AG04449 (cell line): Measurements from ENCODE around the gene NPLOC4.

Source experiments
- CTCF ChIA-PET: fragments of 350-600 bp; formaldehyde crosslinking; extraction: SDS; loops from one replicate; lab custom pipeline; 2021; ENCODE audit warnings: antibody characterized with exemption; lab: Yijun Ruan, JAX
- POLR2A ChIA-PET: fragments of 400-600, 350-600 bp; formaldehyde crosslinking; extraction: SDS; loops from one replicate; lab custom pipeline; 2020; ENCODE audit warnings: antibody characterized with exemption, inconsistent platforms; lab: Yijun Ruan, JAX
- DNase-seq: peaks from one replicate; pipeline ENCODE4 v3.0.0-alpha.2; 2010; ENCODE audit warnings: low read depth, low spot score
- H3K4me3 ChIP-seq: 2 replicates; pipeline ENCODE4 v1.5.1; 2011; ENCODE audit warnings: low read depth, mild to moderate bottlenecking, control low read depth, low read length
- TF ChIP-seq, protein P1 (sequence below): IDR thresholded peaks from one replicate; pipeline ENCODE4 v1.5.1; 2011; ENCODE audit warnings: mild to moderate bottlenecking, moderate library complexity, low read length, control low read depth, inconsistent platforms; ENCODE audit not compliant: insufficient read depth; ENCODE audit errors: missing control alignments

NPLOC4 gene

GRCh38 chr17:81539571-81539900, 97.4 kb downstream of the NPLOC4 start:
- TF ChIP-seq, protein P1, sequence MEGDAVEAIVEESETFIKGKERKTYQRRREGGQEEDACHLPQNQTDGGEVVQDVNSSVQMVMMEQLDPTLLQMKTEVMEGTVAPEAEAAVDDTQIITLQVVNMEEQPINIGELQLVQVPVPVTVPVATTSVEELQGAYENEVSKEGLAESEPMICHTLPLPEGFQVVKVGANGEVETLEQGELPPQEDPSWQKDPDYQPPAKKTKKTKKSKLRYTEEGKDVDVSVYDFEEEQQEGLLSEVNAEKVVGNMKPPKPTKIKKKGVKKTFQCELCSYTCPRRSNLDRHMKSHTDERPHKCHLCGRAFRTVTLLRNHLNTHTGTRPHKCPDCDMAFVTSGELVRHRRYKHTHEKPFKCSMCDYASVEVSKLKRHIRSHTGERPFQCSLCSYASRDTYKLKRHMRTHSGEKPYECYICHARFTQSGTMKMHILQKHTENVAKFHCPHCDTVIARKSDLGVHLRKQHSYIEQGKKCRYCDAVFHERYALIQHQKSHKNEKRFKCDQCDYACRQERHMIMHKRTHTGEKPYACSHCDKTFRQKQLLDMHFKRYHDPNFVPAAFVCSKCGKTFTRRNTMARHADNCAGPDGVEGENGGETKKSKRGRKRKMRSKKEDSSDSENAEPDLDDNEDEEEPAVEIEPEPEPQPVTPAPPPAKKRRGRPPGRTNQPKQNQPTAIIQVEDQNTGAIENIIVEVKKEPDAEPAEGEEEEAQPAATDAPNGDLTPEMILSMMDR: no peak
- ChIA-PET CTCF (interaction anchor here (3.0 kb wide), 1 partner anchor 61 kb away, joined by 13 read pairs; no protein-coding TSS in a partner anchor), POLR2A (interaction anchor here (1.2 to 1.5 kb wide), 3 partner anchors 8 to 21 kb away, joined by 3 to 6 read pairs (median 3); no protein-coding TSS in a partner anchor)
- DNase-seq: no peak
- H3K4me3 ChIP-seq: no peak overlapping the region

- no peak for DNase-seq
- ChIA-PET CTCF (interaction anchor here (0.8 to 3.0 kb wide), 2 partner anchors 13 to 62 kb away, joined by 3 to 13 read pairs; partner anchors contain the start of gene FAAP100), POLR2A (interaction anchor here (1.2 to 1.5 kb wide), 2 partner anchors 8 to 20 kb away, joined by 3 to 6 read pairs; no protein-coding TSS in a partner anchor)
- H3K4me3 ChIP-seq: no peak overlapping the region
- TF ChIP-seq, protein P1: no peak
These were observed 98.0 kb downstream of the NPLOC4 start for GRCh38 chr17:81538651-81539570.

DNA sequence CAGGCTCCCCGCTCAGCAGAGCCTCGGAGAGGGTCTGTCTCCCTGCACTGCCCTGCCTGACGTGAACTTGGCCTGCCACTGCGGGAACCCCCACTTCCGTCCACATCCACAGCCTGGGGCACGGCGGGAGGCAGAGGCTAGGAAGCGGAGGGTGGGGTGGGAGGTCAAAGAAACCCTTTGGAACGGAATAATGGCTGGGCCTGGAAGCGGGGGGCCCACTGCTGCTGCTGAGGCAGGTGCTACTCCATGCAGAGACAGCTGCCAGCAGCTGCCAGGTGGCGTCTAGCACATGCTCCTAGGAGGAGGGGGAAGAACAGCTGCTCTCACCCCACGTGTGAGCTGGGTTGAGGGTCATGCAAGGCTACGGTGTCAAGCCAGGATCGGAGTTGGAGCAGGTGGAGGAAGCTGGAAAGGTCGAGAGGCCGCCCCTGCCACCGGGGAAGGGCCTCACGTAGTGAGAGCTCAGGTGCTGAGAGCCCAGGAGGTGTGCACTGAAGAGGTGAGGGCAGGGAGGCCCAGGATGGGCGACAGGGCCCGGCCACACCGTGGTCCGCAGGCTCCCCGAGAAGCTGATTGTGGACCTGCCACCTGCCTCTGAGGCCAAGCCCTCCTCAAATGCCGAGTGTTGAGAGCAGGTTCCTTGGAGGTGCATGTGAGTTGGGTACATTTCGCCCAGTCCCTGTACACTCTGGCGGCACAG, 98.9 kb downstream of the NPLOC4 start:
- POLR2A ChIA-PET: interaction anchor here (0.9 to 1.5 kb wide), 3 partner anchors 9 to 31 kb away, joined by 3 to 6 read pairs (median 4); no protein-coding TSS in a partner anchor
- TF ChIP-seq, protein P1: no peak
- H3K4me3 ChIP-seq: no peak overlapping the region
- no peak for DNase-seq
- CTCF ChIA-PET: interaction anchor here (0.8 to 3.0 kb wide), 3 partner anchors 14 to 63 kb away, joined by 3 to 13 read pairs (median 3); partner anchors contain the start of gene FAAP100

DNA sequence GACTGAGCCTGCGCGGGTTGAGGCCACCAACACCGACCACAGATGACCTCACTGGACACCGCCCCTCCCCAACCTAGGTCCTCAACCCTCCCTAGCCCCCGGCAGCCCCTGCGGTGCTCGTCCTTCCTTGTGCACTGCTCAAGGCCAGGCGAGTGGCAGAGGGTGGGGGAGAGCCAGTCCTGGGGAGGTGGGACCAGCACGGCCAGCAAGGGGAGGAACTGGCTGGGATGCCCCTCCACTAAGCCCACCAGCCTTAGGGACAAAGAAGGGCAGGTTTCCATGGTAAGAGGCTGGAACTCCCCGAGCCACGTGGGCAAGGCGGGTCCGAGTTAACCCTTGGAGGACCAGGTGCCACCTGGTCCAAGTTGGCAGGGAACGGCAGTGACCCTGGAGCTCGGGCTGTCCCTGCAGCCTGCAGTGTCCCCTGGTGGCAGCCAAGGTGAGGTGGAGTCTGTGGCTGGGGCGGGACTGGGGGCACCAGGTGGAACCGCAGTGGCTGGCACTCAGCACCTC, 99.5 kb downstream of the NPLOC4 start:
- CTCF ChIA-PET: interaction anchor here (0.9 to 3.0 kb wide), 2 partner anchors 55 to 63 kb away, joined by 3 to 13 read pairs; no protein-coding TSS in a partner anchor
- POLR2A ChIA-PET: interaction anchor here (0.9 kb wide), 1 partner anchor 30 kb away, joined by 4 read pairs; no protein-coding TSS in a partner anchor
- DNase-seq: no peak
- no peak overlapping the region for H3K4me3 ChIP-seq
- TF ChIP-seq, protein P1: peak; percentile 67

DNA sequence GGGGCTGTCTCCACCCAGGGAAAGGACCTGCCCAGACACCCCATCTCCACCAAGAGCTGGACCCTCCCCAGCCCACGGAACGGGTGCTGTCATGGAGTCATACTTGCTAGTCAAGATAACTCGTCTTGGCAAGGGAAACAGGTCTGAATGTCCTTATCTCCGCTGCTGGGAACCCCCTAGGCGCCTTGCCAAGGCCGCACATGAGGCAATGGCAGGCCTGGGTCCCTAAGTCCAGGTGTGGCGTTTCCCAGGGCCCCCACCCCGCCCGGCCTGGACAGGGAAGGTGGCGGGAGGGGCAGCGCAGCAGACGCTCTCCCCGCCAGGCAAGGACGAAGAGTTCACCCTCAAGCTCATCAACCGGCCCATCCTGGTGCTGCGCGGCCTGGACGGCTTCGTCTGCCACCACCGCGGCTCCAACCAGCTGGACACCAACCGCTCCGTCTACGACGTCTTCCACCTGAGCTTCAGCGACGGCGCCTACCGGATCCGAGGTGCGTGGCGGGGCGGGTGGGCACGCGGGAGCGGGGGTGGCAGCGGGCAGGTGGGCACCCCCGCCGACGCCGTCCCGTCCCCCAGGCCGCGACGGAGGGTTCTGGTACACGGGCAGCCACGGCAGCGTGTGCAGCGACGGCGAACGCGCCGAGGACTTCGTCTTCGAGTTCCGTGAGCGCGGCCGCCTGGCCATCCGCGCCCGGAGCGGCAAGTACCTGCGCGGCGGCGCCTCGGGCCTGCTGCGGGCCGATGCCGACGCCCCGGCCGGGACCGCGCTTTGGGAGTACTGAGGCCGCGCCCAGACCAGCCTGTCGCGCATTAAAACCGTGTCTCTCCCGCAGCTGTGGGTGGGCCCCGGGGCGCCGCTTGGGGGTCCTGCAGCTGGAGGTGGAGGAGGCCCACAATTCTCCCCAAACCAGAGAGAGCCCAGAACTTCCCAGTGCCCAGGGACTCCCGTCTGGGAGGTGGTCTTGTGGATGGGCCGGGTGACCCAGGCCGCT, 100.3 kb downstream of the NPLOC4 start:
- TF ChIP-seq, protein P1: no peak
- DNase-seq: no peak
- ChIA-PET CTCF (interaction anchor here (0.7 to 3.0 kb wide), 2 partner anchors 18 to 64 kb away, joined by 3 to 13 read pairs; no protein-coding TSS in a partner anchor), POLR2A (no interaction called here)
- H3K4me3 ChIP-seq: no peak overlapping the region
